HepG2 (cell line): ENCODE results near the gene GMPR. TPM values are rescaled to one million over a fixed set of nuclear protein-coding genes. Genes with fewer than 3 reads are reported as not detected.

ENCODE experiments used
- ATAC-seq: fragments of 200-7000 bp; cut with Tn5 transposase; 3 replicates; pipeline ENCODE4 v1.9.1; 2020; ENCODE audit warnings: mild to moderate bottlenecking, moderate library complexity
- BruUV-seq: library from RNA; stranded (reverse); fragments of 400-500 nt; replicated peaks from 2 replicates; lab custom pipeline; 2021; lab: Mats Ljungman, UMichigan
- CTCF ChIA-PET: fragments of 300-600 bp; formaldehyde crosslinking; extraction: SDS; loops from one replicate; lab custom pipeline; 2021; ENCODE audit warnings: low total read pairs, inconsistent platforms, low intra/inter-chr PET ratio; lab: Yijun Ruan, JAX
- POLR2A ChIA-PET: fragments of 350-600 bp; sonication (Branson Sonifier 250); formaldehyde crosslinking; loops from one replicate; lab custom pipeline; 2020; ENCODE audit warnings: antibody characterized with exemption, inconsistent platforms; lab: Yijun Ruan, JAX
- DNase-seq: peaks from one replicate; pipeline ENCODE4 v3.0.0-alpha.2; 2015; ENCODE audit warnings: low spot score
- FAIRE-seq: peaks from 3 replicates; lab custom pipeline; 2011; peaks lifted over from hg19 to GRCh38; lab: Jason Lieb, UNC
- H2AFZ ChIP-seq: one replicate; pipeline ENCODE4 v1.6.1; 2011; ENCODE audit warnings: low read length, inconsistent platforms
- H3K27ac ChIP-seq: fragments of 300-600 bp; 3 replicates; pipeline ENCODE4 v1.8.0; 2011; ENCODE audit warnings: mixed run types, mild to moderate bottlenecking, mixed read lengths, low read length, inconsistent platforms; ENCODE audit not compliant: insufficient read depth; ENCODE audit errors: extremely low read length
- H3K27me3 ChIP-seq, 2 experiments: fragments of 200-600 bp in 1 of 2; 2 replicates in 1 of 2; 3 replicates in 1 of 2; pipeline versions ENCODE4 v1.6.0 to v1.8.0; 2011; ENCODE audit warnings: low read length in 2 of 2, mild to moderate bottlenecking in 2 of 2, moderate library complexity in 2 of 2, inconsistent platforms in 1 of 2; ENCODE audit not compliant: insufficient read depth in 2 of 2, control insufficient read depth in 1 of 2
- H3K36me3 ChIP-seq, 2 experiments: fragments of 200-600 bp in 1 of 2; replicated peaks in 1 of 2; 2 replicates in 1 of 2; 3 replicates in 1 of 2; pipeline versions ENCODE4 v1.5.1 to v1.8.0; 2011; ENCODE audit warnings: low read length in 2 of 2, inconsistent platforms in 1 of 2; ENCODE audit not compliant: insufficient read depth in 2 of 2, control insufficient read depth in 1 of 2
- H3K4me1 ChIP-seq: 2 replicates; pipeline ENCODE4 v1.5.1; 2012; ENCODE audit warnings: low read length, inconsistent platforms; ENCODE audit not compliant: insufficient read depth
- H3K4me2 ChIP-seq: 2 replicates; pipeline ENCODE4 v1.6.0; 2011; ENCODE audit warnings: low read depth, low read length, inconsistent platforms
- H3K4me3 ChIP-seq, 3 experiments: fragments of 200-600 bp in 1 of 3; sonication (generic), shearing (Covaris generic) in 1 of 3; replicated peaks in 1 of 3; 2 replicates each; pipeline ENCODE4 v1.5.1; 2011 to 2016; ENCODE audit warnings: low read length in 3 of 3, inconsistent platforms in 2 of 3, low read depth in 2 of 3, mild to moderate bottlenecking in 2 of 3, control low read depth in 1 of 3, mixed read lengths in 1 of 3; ENCODE audit not compliant: insufficient read depth in 1 of 3
- H3K79me2 ChIP-seq: one replicate; pipeline ENCODE4 v1.6.1; 2011; ENCODE audit warnings: low read length, inconsistent platforms; ENCODE audit not compliant: insufficient read depth
- H3K9ac ChIP-seq: 2 replicates; pipeline ENCODE4 v1.6.0; 2011; ENCODE audit warnings: mild to moderate bottlenecking, low read depth, low read length, inconsistent platforms; ENCODE audit not compliant: insufficient read depth
- H3K9me3 ChIP-seq: 2 replicates; pipeline ENCODE4 v1.5.1; 2012; ENCODE audit warnings: mild to moderate bottlenecking, low read length
- H4K20me1 ChIP-seq: 2 replicates; pipeline ENCODE4 v1.6.0; 2011; ENCODE audit warnings: inconsistent platforms, mild to moderate bottlenecking, low read length, moderate library complexity; ENCODE audit not compliant: insufficient read depth
- CBX2 ChIP-seq, 2 experiments: fragments of 200-600 bp in 1 of 2; sonication (generic); formaldehyde crosslinking in 1 of 2; IDR thresholded peaks; 2 replicates each; pipeline versions ENCODE4 v1.7.0 to v1.8.1; 2018 to 2022; ENCODE audit warnings: low read depth in 2 of 2, low read length in 1 of 2, mild to moderate bottlenecking in 1 of 2, missing genetic modification reagents in 1 of 2
- DR1 ChIP-seq: sonication (generic); formaldehyde crosslinking; IDR thresholded peaks from 2 replicates; pipeline ENCODE4 v1.8.0; 2021; ENCODE audit warnings: mild to moderate bottlenecking, missing genetic modification reagents, inconsistent platforms
- HES4 ChIP-seq: sonication (generic); formaldehyde crosslinking; IDR thresholded peaks from 2 replicates; pipeline ENCODE4 v1.9.0; 2021; ENCODE audit warnings: mild to moderate bottlenecking, missing genetic modification reagents, borderline replicate concordance
- HHEX ChIP-seq: IDR thresholded peaks from 2 replicates; pipeline ENCODE4 v1.6.1; 2016; ENCODE audit warnings: control low read depth
- HNRNPLL ChIP-seq: fragments of 200-400 bp; formaldehyde crosslinking; IDR thresholded peaks from 2 replicates; pipeline ENCODE4 v1.6.1; 2017; ENCODE audit warnings: mild to moderate bottlenecking, low read depth, low read length; ENCODE audit not compliant: poor library complexity, severe bottlenecking
- IRF9 ChIP-seq: sonication (generic); formaldehyde crosslinking; IDR thresholded peaks from 2 replicates; pipeline ENCODE4 v1.8.0; 2022; ENCODE audit warnings: missing genetic modification reagents, mild to moderate bottlenecking, borderline replicate concordance
- NPAS2 ChIP-seq: sonication (generic); formaldehyde crosslinking; IDR thresholded peaks from 2 replicates; pipeline ENCODE4 v1.8.0; 2022; ENCODE audit warnings: mild to moderate bottlenecking, missing genetic modification reagents, borderline replicate concordance
- NR3C1 ChIP-seq: sonication (generic); formaldehyde crosslinking; IDR thresholded peaks from 2 replicates; pipeline ENCODE4 v1.4.0; 2020; ENCODE audit warnings: missing genetic modification reagents
- PCBP1 ChIP-seq: fragments of 200-400 bp; formaldehyde crosslinking; IDR thresholded peaks from 2 replicates; pipeline ENCODE4 v1.6.1; 2017; ENCODE audit warnings: mild to moderate bottlenecking, low read depth, low read length, borderline replicate concordance
- POGZ ChIP-seq: sonication (generic); formaldehyde crosslinking; IDR thresholded peaks from 2 replicates; pipeline ENCODE4 v1.4.0; 2020; ENCODE audit warnings: mild to moderate bottlenecking, missing genetic modification reagents
- POLR2AphosphoS2 ChIP-seq: IDR thresholded peaks from 2 replicates; pipeline ENCODE4 v1.6.1; 2011; ENCODE audit warnings: low read depth, low read length, improper control_type of control experiment
- PRMT3 ChIP-seq: sonication (generic); formaldehyde crosslinking; IDR thresholded peaks from 2 replicates; pipeline ENCODE4 v1.8.1; 2022; ENCODE audit warnings: low read depth, mild to moderate bottlenecking, moderate library complexity, missing genetic modification reagents, borderline replicate concordance
- RCOR2 ChIP-seq: IDR thresholded peaks from 2 replicates; pipeline ENCODE4 v1.6.1; 2016; ENCODE audit warnings: missing biosample characterization, missing genetic modification reagents
- SETDB1 ChIP-seq: sonication (generic); formaldehyde crosslinking; IDR thresholded peaks from 2 replicates; pipeline ENCODE4 v1.5.1; 2020; ENCODE audit warnings: missing genetic modification reagents, mild to moderate bottlenecking, borderline replicate concordance
- SMARCE1 ChIP-seq: fragments of 450-650 bp; IDR thresholded peaks from 2 replicates; pipeline ENCODE4 v1.6.1; 2017; ENCODE audit warnings: borderline replicate concordance
- THYN1 ChIP-seq: sonication (generic); formaldehyde crosslinking; IDR thresholded peaks from 2 replicates; pipeline ENCODE4 v1.8.1; 2023; ENCODE audit warnings: low read depth, mild to moderate bottlenecking, moderate library complexity, missing genetic modification reagents, borderline replicate concordance
- ZFP1 ChIP-seq: IDR thresholded peaks from 2 replicates; pipeline ENCODE4 v1.6.1; 2016
- ZFP90 ChIP-seq: sonication (generic); formaldehyde crosslinking; IDR thresholded peaks from 2 replicates; pipeline ENCODE4 v1.8.0; 2022; ENCODE audit warnings: missing genetic modification reagents, mild to moderate bottlenecking, inconsistent platforms, borderline replicate concordance
- WGBS: methylation state at CpG from one replicate; pipeline ENCODE4 v1.1.6; 2017; ENCODE audit warnings: low lambda C conversion rate; 5-methylcytosine and 5-hydroxymethylcytosine counted together
- in situ Hi-C: cut with HindIII; loops from 2 replicates; pipeline ENCODE4 v1.10.0; 2017; ENCODE audit warnings: low pct_unique_long_range_greater_than_20kb; ENCODE audit not compliant: extremely low pct_ligation_motif_present
- intact Hi-C: fragments of 100-400 bp; cut with micrococcal nuclease; formaldehyde crosslinking; loops from one replicate; pipeline ENCODE4 v1.10.0; 2022; ENCODE audit not compliant: unreplicated experiment
- polyA plus RNA-seq, 8 experiments: library from polyadenylated mRNA; depleted of rRNA in 3 of 8; stranded (reverse) in 7 of 8; unstranded in 1 of 8; fragments of >200 nt; fragmentation: Illumina TruSeq in 4 of 8; extraction: Trizol in 4 of 8; gene quantifications; 2 replicates each; pipeline versions ENCODE4 v1.2.1 to v1.2.3, GENCODE V29; 2011 to 2016; ENCODE audit warnings: low read depth in 4 of 8, missing spikeins in 1 of 8, mixed read lengths in 1 of 8; ENCODE audit not compliant: insufficient read depth in 1 of 8
- total RNA-seq, 5 experiments: library from RNA; depleted of rRNA; stranded (reverse); fragments of >200 nt; fragmentation: Illumina TruSeq; extraction: Trizol; gene quantifications; 2 replicates each; pipeline ENCODE4 v1.2.3, GENCODE V29; 2016; ENCODE audit warnings: low read depth in 1 of 5
- TF ChIP-seq, protein P1 (sequence below): sonication (generic); formaldehyde crosslinking; IDR thresholded peaks from 2 replicates; pipeline ENCODE4 v1.5.0; 2020; ENCODE audit warnings: missing genetic modification reagents
- TF ChIP-seq, protein P2 (sequence below): sonication (generic); formaldehyde crosslinking; IDR thresholded peaks from 2 replicates; pipeline ENCODE4 v1.4.0; 2020; ENCODE audit warnings: missing genetic modification reagents

The GMPR gene
- total and polyA plus RNA-seq, 2 of the 13 experiments (the other 11 are each of a cell fraction or from before 2014, with no cell fraction given): not detected

DNA sequence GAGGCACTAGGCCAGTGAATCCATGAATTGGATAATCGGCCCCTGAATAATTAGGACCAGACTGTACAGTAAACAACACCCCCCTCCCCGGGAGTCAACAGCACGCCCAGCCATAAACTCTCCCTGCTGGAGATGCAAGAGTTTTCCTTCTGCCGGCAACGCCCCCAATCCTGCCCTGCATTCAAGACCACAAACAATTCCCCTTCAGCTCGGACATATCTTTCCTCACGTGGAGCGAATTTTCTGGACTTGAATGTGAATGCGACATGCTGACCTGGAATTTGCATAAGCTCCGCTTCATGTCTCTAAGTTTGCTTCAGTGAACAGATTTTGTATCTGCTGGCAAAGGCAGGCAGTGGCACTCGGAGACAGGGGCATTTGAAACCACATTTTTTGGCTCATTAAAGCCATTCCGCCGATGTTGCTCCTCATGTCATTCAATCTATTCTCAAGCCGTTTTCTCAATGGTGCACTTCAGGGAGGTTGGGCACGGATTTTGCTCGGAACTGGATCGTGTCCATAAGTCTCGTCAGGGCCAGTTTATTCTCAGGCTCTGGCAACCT lies 38.0 kb upstream of the GMPR start:
- Histone ChIP-seq H3K9me3 (no peaks in the 10 kb centered on the region), H4K20me1 (no peaks in the 10 kb centered on the region), H2AFZ (no peak overlapping the region)
- POLR2A ChIA-PET: no interaction called here
- no peak for FAIRE-seq
- intact Hi-C loops: no loop called here
- TF ChIP-seq PRMT3 (no peak), NR3C1 (CRISPR knock-in tag) (no peak), NPAS2 (CRISPR knock-in tag) (no peak), THYN1 (CRISPR knock-in tag) (no peak), ZFP1 (CRISPR knock-in tag) (no peak), IRF9 (CRISPR knock-in tag) (no peak), PCBP1 (no peak), SETDB1 (CRISPR knock-in tag) (no peak), RCOR2 (CRISPR knock-in tag) (no peak), HES4 (CRISPR knock-in tag) (no peak), POLR2AphosphoS2 (no peak), ZFP90 (CRISPR knock-in tag) (no peak), HNRNPLL (no peak), DR1 (no peak), HHEX (no peak), POGZ (CRISPR knock-in tag) (no peak), CBX2 (IDR thresholded peaks at IDR 0.05; ENCODE audit: low read depth, low read length) (no peak), CBX2 (CRISPR knock-in tag; IDR thresholded peaks at IDR 0.05; ENCODE audit: low read depth) (no peak), SMARCE1 (no peak)
- TF ChIP-seq, protein P1, sequence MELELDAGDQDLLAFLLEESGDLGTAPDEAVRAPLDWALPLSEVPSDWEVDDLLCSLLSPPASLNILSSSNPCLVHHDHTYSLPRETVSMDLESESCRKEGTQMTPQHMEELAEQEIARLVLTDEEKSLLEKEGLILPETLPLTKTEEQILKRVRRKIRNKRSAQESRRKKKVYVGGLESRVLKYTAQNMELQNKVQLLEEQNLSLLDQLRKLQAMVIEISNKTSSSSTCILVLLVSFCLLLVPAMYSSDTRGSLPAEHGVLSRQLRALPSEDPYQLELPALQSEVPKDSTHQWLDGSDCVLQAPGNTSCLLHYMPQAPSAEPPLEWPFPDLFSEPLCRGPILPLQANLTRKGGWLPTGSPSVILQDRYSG: no peak
- TF ChIP-seq, protein P2, sequence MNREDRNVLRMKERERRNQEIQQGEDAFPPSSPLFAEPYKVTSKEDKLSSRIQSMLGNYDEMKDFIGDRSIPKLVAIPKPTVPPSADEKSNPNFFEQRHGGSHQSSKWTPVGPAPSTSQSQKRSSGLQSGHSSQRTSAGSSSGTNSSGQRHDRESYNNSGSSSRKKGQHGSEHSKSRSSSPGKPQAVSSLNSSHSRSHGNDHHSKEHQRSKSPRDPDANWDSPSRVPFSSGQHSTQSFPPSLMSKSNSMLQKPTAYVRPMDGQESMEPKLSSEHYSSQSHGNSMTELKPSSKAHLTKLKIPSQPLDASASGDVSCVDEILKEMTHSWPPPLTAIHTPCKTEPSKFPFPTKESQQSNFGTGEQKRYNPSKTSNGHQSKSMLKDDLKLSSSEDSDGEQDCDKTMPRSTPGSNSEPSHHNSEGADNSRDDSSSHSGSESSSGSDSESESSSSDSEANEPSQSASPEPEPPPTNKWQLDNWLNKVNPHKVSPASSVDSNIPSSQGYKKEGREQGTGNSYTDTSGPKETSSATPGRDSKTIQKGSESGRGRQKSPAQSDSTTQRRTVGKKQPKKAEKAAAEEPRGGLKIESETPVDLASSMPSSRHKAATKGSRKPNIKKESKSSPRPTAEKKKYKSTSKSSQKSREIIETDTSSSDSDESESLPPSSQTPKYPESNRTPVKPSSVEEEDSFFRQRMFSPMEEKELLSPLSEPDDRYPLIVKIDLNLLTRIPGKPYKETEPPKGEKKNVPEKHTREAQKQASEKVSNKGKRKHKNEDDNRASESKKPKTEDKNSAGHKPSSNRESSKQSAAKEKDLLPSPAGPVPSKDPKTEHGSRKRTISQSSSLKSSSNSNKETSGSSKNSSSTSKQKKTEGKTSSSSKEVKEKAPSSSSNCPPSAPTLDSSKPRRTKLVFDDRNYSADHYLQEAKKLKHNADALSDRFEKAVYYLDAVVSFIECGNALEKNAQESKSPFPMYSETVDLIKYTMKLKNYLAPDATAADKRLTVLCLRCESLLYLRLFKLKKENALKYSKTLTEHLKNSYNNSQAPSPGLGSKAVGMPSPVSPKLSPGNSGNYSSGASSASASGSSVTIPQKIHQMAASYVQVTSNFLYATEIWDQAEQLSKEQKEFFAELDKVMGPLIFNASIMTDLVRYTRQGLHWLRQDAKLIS: no peak
- TF ChIP-seq, all 625 proteins: peak for 0
- no peak overlapping the region for H3K4me2 ChIP-seq
- no TSS peak for BruUV-seq
- H3K27me3 ChIP-seq: peaks cover 0 to 25% of the 10 kb centered on the region in 2 experiments; a peak in 3 of 5 replicates
- H3K79me2 ChIP-seq: no peaks in the 10 kb centered on the region
- WGBS: 21% methylated on average over 18 of the region's 18 CpGs
- peaks cover 21% of the 10 kb centered on the region; the same call in 1 of the 2 replicates for H3K4me1 ChIP-seq
- H3K9ac ChIP-seq: no peak overlapping the region
- in situ Hi-C loops: no loop called here
- ATAC-seq (no peak), DNase-seq (no peak)
- CTCF ChIA-PET: no interaction called here
- H3K27ac ChIP-seq: no peak overlapping the region
- no peaks in the 10 kb centered on the region for H3K36me3 ChIP-seq
- H3K4me3 ChIP-seq: no peak overlapping the region
